Amniotic epithelial cell (primary cell): ENCODE measurements around the gene SERINC5.
"Not testable (repeated sequence)": the region's sequence is repeated elsewhere in the genome, so short reads cannot be mapped to it uniquely, and the experiment has no call there.

ENCODE experiments used
- DNase-seq: peaks from one replicate; pipeline ENCODE4 v3.0.0-alpha.2; 2010; ENCODE audit warnings: low read depth

SERINC5 gene

GRCh38 chr5:80170117-80170535 is 85.7 kb downstream of the SERINC5 start:
- DNase-seq: no peak

- no peak for DNase-seq
These were observed 87.3 kb downstream of the SERINC5 start for GRCh38 chr5:80168388-80169028.

GRCh38 chr5:80165452-80165851 is 90.4 kb downstream of the SERINC5 start:
- DNase-seq: peak; percentile 81

GRCh38 chr5:80161165-80161564 is 94.7 kb downstream of the SERINC5 start:
- DNase-seq: no peak

GRCh38 chr5:80160242-80160641 is 95.6 kb downstream of the SERINC5 start:
- no peak for DNase-seq

GRCh38 chr5:80159133-80159815 is 96.6 kb downstream of the SERINC5 start:
- no peak for DNase-seq

GRCh38 chr5:80156156-80156555 is 99.7 kb downstream of the SERINC5 start:
- no peak for DNase-seq

GRCh38 chr5:80154749-80155148 is 101.1 kb downstream of the SERINC5 start:
- no peak for DNase-seq

- DNase-seq: not testable (repeated sequence)
These were observed 101.6 kb downstream of the SERINC5 start for GRCh38 chr5:80154289-80154688.

GRCh38 chr5:80153586-80154126 is 102.2 kb downstream of the SERINC5 start:
- DNase-seq: no peak

- no peak for DNase-seq
These were observed 103.1 kb downstream of the SERINC5 start for GRCh38 chr5:80152778-80153177.

- no peak for DNase-seq
These were observed 104.0 kb downstream of the SERINC5 start for GRCh38 chr5:80151890-80152289.

- no peak for DNase-seq
These were observed 105.1 kb downstream of the SERINC5 start for GRCh38 chr5:80150731-80151130.

GRCh38 chr5:80149161-80149609 is 106.7 kb downstream of the SERINC5 start:
- no peak for DNase-seq

- no peak for DNase-seq
These were observed 108.6 kb downstream of the SERINC5 start for GRCh38 chr5:80147119-80147815.

GRCh38 chr5:80146046-80146445 is 109.8 kb downstream of the SERINC5 start:
- no peak for DNase-seq

- DNase-seq: no peak
These were observed 112.4 kb downstream of the SERINC5 start for GRCh38 chr5:80143491-80143890.

GRCh38 chr5:80142996-80143395 is 112.9 kb downstream of the SERINC5 start:
- no peak for DNase-seq

- no peak for DNase-seq
These were observed 114.2 kb downstream of the SERINC5 start for GRCh38 chr5:80141681-80142080.

GRCh38 chr5:80141147-80141671 is 114.6 kb downstream of the SERINC5 start:
- peak; percentile 39 for DNase-seq

GRCh38 chr5:80140496-80140895 is 115.4 kb downstream of the SERINC5 start:
- no peak for DNase-seq

GRCh38 chr5:80139466-80139972 is 116.3 kb downstream of the SERINC5 start:
- DNase-seq: no peak
